ENCODE data around the gene CXCR2. TPM values are rescaled to one million over a fixed set of nuclear protein-coding genes. Genes with fewer than 3 reads are reported as not detected.

CXCR2 gene
- not detected for total RNA-seq

DNA sequence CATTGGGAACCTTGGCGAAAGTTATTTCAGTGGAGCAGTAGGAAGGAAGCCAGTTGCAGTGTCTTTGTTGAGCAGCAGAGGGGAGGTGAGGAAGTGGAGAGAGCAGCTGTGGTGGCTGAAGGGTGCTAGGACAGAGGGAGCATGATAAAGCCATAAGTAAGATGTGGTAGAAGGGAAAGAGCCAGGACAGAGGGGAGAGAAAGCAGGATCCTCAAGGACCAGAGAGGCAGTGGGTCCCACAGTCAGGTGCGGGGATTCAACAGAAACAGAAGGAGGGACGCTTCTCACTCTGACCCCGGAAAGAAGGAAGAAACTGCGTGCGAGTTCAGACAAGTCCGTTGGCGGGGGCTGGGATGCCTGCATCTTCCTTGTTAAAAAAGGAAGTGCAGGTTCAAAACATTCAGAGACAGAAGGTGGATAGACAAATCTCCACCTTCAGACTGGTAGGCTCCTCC is at the start of gene CXCR2:
Gene CXCR2 (plus strand): TSS at position 403 of the 455 bp plus-strand sequence. CDS start 8,774 bp downstream, outside the sequence.
- DNase-seq (peak in 2 of 4 donors; percentile 6 to 13), ATAC-seq (no peak)
- TF ChIP-seq POLR2A (IDR thresholded peaks at IDR 0.05): no peak
- TF ChIP-seq, protein P1, sequence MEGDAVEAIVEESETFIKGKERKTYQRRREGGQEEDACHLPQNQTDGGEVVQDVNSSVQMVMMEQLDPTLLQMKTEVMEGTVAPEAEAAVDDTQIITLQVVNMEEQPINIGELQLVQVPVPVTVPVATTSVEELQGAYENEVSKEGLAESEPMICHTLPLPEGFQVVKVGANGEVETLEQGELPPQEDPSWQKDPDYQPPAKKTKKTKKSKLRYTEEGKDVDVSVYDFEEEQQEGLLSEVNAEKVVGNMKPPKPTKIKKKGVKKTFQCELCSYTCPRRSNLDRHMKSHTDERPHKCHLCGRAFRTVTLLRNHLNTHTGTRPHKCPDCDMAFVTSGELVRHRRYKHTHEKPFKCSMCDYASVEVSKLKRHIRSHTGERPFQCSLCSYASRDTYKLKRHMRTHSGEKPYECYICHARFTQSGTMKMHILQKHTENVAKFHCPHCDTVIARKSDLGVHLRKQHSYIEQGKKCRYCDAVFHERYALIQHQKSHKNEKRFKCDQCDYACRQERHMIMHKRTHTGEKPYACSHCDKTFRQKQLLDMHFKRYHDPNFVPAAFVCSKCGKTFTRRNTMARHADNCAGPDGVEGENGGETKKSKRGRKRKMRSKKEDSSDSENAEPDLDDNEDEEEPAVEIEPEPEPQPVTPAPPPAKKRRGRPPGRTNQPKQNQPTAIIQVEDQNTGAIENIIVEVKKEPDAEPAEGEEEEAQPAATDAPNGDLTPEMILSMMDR (IDR thresholded peaks at IDR 0.05): no peak
- Histone ChIP-seq H3K4me1 (no peaks in the 10 kb centered on the region), H3K4me3 (no peak within 1 kb of the TSS), H3K36me3 (replicated peaks in 1 of 2; ENCODE audit: insufficient read depth in 1 of 2, low read depth in 2 of 2) (no peaks in the 10 kb centered on the region), H3K27ac (no peak within 1 kb of the TSS), H3K27me3 (no peaks in the 10 kb centered on the region), H3K9me3 (peaks cover 0 to 6% (median 0%) of the 10 kb centered on the region in 3 donors)
- intact Hi-C loops (cut with DNase I): no loop called here
- 59 to 60% methylated on average over 8 of the region's 8 CpGs for WGBS, 2 donors

DNA sequence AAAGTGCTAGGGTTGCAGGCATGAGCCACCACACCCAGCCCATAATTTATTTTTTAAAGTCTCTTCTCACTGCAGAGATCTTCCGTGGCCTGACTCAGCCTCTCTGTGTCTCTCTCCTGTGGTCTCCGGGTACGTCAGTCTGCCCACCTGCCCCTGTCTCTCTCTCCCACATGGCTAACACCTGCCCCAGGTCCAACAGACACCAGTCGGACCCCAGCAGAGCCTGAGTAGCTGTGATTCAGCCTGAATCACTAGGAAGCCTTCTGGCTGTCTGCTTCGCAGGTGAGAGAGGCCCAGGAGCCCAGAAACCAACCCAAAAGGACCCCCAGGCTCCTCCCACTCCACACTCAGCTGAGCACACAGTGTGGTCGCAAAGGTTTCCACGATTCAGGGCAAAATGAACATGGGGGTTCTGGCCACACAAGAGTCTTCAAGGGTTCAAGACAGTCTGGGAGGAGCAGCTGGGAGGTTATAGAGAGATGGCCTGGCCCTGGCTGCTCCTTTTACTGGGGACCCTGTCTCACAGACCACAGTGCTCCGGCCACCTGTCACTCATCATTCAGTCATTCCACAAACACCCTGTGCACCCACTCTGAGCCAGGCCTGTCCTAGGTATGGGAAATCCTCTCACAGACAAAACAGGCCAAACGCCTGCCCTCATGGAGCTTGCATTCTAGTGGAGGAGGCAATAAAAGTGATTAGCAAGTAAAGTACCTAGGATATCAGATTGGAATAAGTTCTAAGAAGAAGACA is 48.2 kb upstream of the CXCR2 start:
- H3K4me3 ChIP-seq: no peak overlapping the region
- no peak for DNase-seq
- no peaks in the 10 kb centered on the region for H3K36me3 ChIP-seq (replicated peaks in 1 of 2; ENCODE audit: insufficient read depth in 1 of 2, low read depth in 2 of 2)
- no peaks in the 10 kb centered on the region for H3K4me1 ChIP-seq
- intact Hi-C loops (cut with DNase I): no loop called here
- H3K27me3 ChIP-seq: no peaks in the 10 kb centered on the region
- no peak for ATAC-seq
- 73 to 86% methylated on average over 8 to 9 of the region's 9 CpGs for WGBS, 2 donors
- TF ChIP-seq POLR2A (IDR thresholded peaks at IDR 0.05): no peak
- TF ChIP-seq, protein P1 (IDR thresholded peaks at IDR 0.05): no peak
- no peak overlapping the region for H3K27ac ChIP-seq
- no peaks in the 10 kb centered on the region for H3K9me3 ChIP-seq

DNA sequence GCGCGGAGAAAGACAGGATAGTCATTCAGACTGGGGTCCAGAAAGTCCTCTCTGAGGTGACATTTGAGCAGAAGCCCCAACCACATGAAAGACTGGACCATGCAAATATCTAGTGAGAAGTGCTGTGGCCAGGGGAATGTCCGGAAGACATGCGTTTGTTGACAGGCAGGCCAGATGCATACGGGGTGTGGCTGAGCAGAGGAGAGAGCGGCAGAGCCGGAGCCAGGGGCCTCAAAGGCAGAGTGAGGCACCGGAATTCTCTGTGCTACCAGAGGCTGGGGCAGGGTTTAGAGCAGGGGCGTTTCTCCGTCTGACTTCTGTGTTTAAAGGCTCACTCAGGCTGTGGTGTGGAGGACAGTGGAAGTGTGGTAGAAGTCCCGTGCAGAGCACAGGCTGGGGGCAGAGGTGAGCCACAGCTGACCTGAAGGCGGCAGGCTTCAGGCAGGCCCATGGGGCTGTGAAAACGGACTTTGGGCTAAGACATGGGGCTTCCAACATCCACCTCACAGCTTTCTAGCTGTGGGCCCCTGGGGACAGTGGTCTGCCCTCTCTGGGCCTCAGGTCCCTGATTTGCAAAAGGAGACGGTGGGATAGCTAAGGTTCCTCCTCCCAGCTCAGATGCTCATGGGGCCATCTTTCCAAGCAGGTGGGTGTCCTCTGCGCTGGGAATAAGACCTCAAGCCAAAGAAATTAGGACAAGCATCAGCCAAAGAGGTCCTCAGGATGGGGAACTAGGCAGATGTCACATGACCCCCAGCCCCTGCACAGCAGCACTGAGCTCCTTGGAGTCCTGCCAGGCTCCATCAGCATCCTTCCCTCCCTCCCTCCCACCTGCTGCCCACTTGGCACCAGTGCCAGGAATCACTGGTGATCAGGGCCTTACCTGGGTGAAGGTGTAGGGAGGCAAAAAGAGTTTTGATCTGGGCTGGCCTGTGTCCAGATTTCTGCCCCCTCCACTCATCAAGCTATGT is 45.6 kb upstream of the CXCR2 start:
- no peaks in the 10 kb centered on the region for H3K9me3 ChIP-seq
- no peaks in the 10 kb centered on the region for H3K36me3 ChIP-seq (replicated peaks in 1 of 2; ENCODE audit: insufficient read depth in 1 of 2, low read depth in 2 of 2)
- TF ChIP-seq, protein P1 (IDR thresholded peaks at IDR 0.05): no peak
- no peak for TF ChIP-seq POLR2A (IDR thresholded peaks at IDR 0.05)
- DNase-seq (no peak), ATAC-seq (no peak)
- no peaks in the 10 kb centered on the region for H3K27me3 ChIP-seq
- WGBS, 2 donors: 71 to 74% methylated on average over 13 to 15 of the region's 15 CpGs
- H3K27ac ChIP-seq: no peak overlapping the region
- no peaks in the 10 kb centered on the region for H3K4me1 ChIP-seq
- intact Hi-C loops (cut with DNase I): no loop called here
- no peak overlapping the region for H3K4me3 ChIP-seq

DNA sequence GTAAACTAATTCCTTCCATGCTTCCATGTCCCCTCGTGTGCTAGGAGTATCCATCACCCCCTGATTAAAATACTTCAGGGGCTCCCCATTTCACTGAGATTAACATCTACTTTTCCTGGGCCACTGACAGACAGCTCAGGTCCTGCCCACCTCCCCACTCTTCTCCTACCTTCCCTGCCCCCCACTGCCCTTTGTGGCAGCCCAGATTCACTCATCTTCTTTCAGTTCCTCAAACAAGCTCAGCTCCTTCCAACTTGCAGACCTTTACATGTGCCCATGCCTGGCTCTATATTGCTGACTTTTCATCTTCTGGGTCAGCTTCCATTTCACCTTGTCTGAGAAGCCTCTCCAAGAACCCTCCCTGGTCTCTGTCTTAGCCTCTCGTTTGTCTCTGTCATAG is 44.8 kb upstream of the CXCR2 start:
- ATAC-seq (no peak), DNase-seq (no peak)
- Histone ChIP-seq H3K27ac (no peak overlapping the region), H3K4me3 (no peak overlapping the region), H3K27me3 (no peaks in the 10 kb centered on the region), H3K4me1 (no peaks in the 10 kb centered on the region), H3K36me3 (replicated peaks in 1 of 2; ENCODE audit: insufficient read depth in 1 of 2, low read depth in 2 of 2) (no peaks in the 10 kb centered on the region), H3K9me3 (no peaks in the 10 kb centered on the region)
- no peak for TF ChIP-seq POLR2A (IDR thresholded peaks at IDR 0.05)
- TF ChIP-seq, protein P1 (IDR thresholded peaks at IDR 0.05): no peak
- 79 to 87% methylated on average over 2 of the region's 2 CpGs for WGBS, 2 donors
- intact Hi-C loops (cut with DNase I): no loop called here

Data from body of pancreas (tissue), 4 donors.